ENCODE results near the gene CTAG1A. TPM values are rescaled to one million over a fixed set of nuclear protein-coding genes. Genes with fewer than 3 reads are reported as not detected.
"Not testable (repeated sequence)": the region's sequence is repeated elsewhere in the genome, so short reads cannot be mapped to it uniquely, and the experiment has no call there.

CTAG1A gene
- total RNA-seq, result not detected
- polyA plus RNA-seq, result not detected
- long read RNA-seq, donor 1, result 0 reads
- long read RNA-seq, donor 2, result 0 reads

- H3K36me3 ChIP-seq (ENCODE audit: insufficient read depth in 1 of 2, low read depth in 1 of 2); intact Hi-C loops (cut with DNase I); H3K27me3 ChIP-seq (ENCODE audit: insufficient read depth in 3 of 3, low read length in 2 of 3); H3K4me1 ChIP-seq; H3K27ac ChIP-seq; H3K4me3 ChIP-seq; H3K9me3 ChIP-seq; ATAC-seq; DNase-seq: not testable (repeated sequence)
- WGBS, 3 donors, result no CpG with 5 or more reads among the region's 39 CpGs
These were observed at the start of gene CTAG1A for GRCh38 chrX:154584585-154585183. Gene CTAG1A, plus strand, starts transcription at chrX:154585133. Its CDS starts 74 bp downstream, at chrX:154585207.

- WGBS, 3 donors, result 85 to 86% (median 85%) methylated on average over 6 to 9 of the region's 9 CpGs
- Histone ChIP-seq H3K4me3 (no peak overlapping the region), H3K9me3 (no peaks in the 10 kb centered on the region), H3K27me3 (ENCODE audit: insufficient read depth in 3 of 3, low read length in 2 of 3) (no peaks in the 10 kb centered on the region), H3K4me1 (no peaks in the 10 kb centered on the region), H3K36me3 (ENCODE audit: insufficient read depth in 1 of 2, low read depth in 1 of 2) (peaks cover 0 to 25% of the 10 kb centered on the region in 2 donors), H3K27ac (no peak overlapping the region)
- TF ChIP-seq CTCF (IDR thresholded peaks at IDR 0.05), result no peak
- no peak for ATAC-seq
- intact Hi-C loops (cut with DNase I), result loop anchor here in 1 of 2 donors (2.0 kb wide), 2 partner anchors 161 to 1577 kb away; partner anchors contain the start of gene FLNA
- no peak for DNase-seq
These were observed 49.0 kb upstream of the CTAG1A start for GRCh38 chrX:154535892-154536291.

- Histone ChIP-seq H3K27ac (no peak overlapping the region), H3K36me3 (ENCODE audit: insufficient read depth in 1 of 2, low read depth in 1 of 2) (peaks cover 0 to 2% of the 10 kb centered on the region in 2 donors), H3K27me3 (ENCODE audit: insufficient read depth in 3 of 3, low read length in 2 of 3) (no peaks in the 10 kb centered on the region), H3K4me1 (peaks cover 11% of the 10 kb centered on the region), H3K9me3 (no peaks in the 10 kb centered on the region), H3K4me3 (no peak overlapping the region)
- ATAC-seq, result no peak
- no peak for DNase-seq
- TF ChIP-seq CTCF (IDR thresholded peaks at IDR 0.05), result no peak
- 76 to 85% (median 84%) methylated on average over 8 of the region's 8 CpGs for WGBS, 3 donors
- intact Hi-C loops (cut with DNase I), result no loop called here
These were observed 45.9 kb upstream of the CTAG1A start for GRCh38 chrX:154539077-154539476.

GRCh38 chrX:154540365-154540764 is 44.6 kb upstream of the CTAG1A start:
- WGBS, 3 donors, result 76 to 100% (median 87%) methylated on average over 5 to 7 of the region's 7 CpGs
- intact Hi-C loops (cut with DNase I); H3K27ac ChIP-seq; H3K36me3 ChIP-seq (ENCODE audit: insufficient read depth in 1 of 2, low read depth in 1 of 2); H3K27me3 ChIP-seq (ENCODE audit: insufficient read depth in 3 of 3, low read length in 2 of 3); H3K9me3 ChIP-seq; DNase-seq; H3K4me3 ChIP-seq; ATAC-seq: not testable (repeated sequence)
- peaks cover 11% of the 10 kb centered on the region for H3K4me1 ChIP-seq

- H3K27ac ChIP-seq, result peak overlapping the region; percentile 73
- WGBS, 3 donors, result 83 to 94% (median 88%) methylated on average over 19 of the region's 19 CpGs
These were observed 43.9 kb upstream of the CTAG1A start for GRCh38 chrX:154540897-154541535.

More at GRCh38 chrX:154540897-154541535, 43.9 kb upstream of the CTAG1A start:
- H3K27me3 ChIP-seq (ENCODE audit: insufficient read depth in 3 of 3, low read length in 2 of 3), result no peaks in the 10 kb centered on the region
- peaks cover 11% of the 10 kb centered on the region for H3K4me1 ChIP-seq
- H3K4me3 ChIP-seq, result no peak overlapping the region
- peaks cover 0 to 9% of the 10 kb centered on the region in 2 donors for H3K36me3 ChIP-seq (ENCODE audit: insufficient read depth in 1 of 2, low read depth in 1 of 2)
- no peak for TF ChIP-seq CTCF (IDR thresholded peaks at IDR 0.05)
- H3K9me3 ChIP-seq, result no peaks in the 10 kb centered on the region
- DNase-seq, result no peak
- intact Hi-C loops (cut with DNase I), result no loop called here
- ATAC-seq, result peak in 1 of 4 donors; percentile 21
